ENCODE results near the gene MGAT5B. TPM values are rescaled to one million over a fixed set of nuclear protein-coding genes. Genes with fewer than 3 reads are reported as not detected.

MGAT5B gene
- total RNA-seq, 1 donor from 2014 or later = 7.4 TPM

DNA sequence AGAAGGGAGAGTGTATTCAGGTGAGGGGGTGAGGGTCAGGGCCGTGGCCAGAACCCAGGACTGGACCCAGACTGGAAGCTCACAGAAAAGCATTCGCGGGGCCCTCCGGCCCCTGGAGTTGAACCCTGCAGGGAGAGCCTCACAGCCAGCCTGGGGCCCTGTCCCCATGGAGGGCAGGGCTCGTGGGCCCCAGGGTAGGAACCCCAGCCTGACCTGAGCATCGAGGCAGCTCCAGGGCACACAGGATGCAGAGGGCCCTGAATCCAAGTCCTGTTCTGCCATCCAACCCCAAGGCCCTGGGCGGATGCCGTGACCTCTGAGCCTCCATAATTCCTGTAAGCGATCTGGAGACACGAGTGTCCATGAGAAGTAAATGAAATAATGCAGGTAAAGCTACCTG is 79.1 kb downstream of the MGAT5B start:
- H3K9me3 Mint-ChIP-seq = no peaks in the 10 kb centered on the region
- H3K36me3 Mint-ChIP-seq (ENCODE audit: low read depth) = no peaks in the 10 kb centered on the region
- no peak for TF ChIP-seq CTCF (IDR thresholded peaks at IDR 0.05)
- ATAC-seq (ENCODE audit: low read depth) = no peak
- intact Hi-C loops (cut with micrococcal nuclease) = no loop called here
- H3K4me3 Mint-ChIP-seq = no peak overlapping the region
- no peak for DNase-seq
- ChIA-PET CTCF (no interaction called here), POLR2A (no interaction called here)
- peaks cover 4% of the 10 kb centered on the region for H3K27me3 Mint-ChIP-seq
- no peak overlapping the region for H3K27ac Mint-ChIP-seq
- no peaks in the 10 kb centered on the region for H3K4me1 Mint-ChIP-seq

- Mint-ChIP-seq H3K4me1 (no peaks in the 10 kb centered on the region), H3K27me3 (peaks cover 4% of the 10 kb centered on the region), H3K36me3 (ENCODE audit: low read depth) (no peaks in the 10 kb centered on the region), H3K4me3 (no peak overlapping the region), H3K27ac (no peak overlapping the region), H3K9me3 (no peaks in the 10 kb centered on the region)
- ATAC-seq (ENCODE audit: low read depth) (no peak), DNase-seq (no peak)
- intact Hi-C loops (cut with micrococcal nuclease) = no loop called here
- no peak for TF ChIP-seq CTCF (IDR thresholded peaks at IDR 0.05)
- POLR2A ChIA-PET = interaction anchor here (0.7 kb wide), 1 partner anchor 22 kb away, joined by 3 read pairs; no protein-coding TSS in a partner anchor
- CTCF ChIA-PET = no interaction called here
Measured at GRCh38 chr17:76947771-76948170, 79.6 kb downstream of the MGAT5B start.

GRCh38 chr17:76948301-76948700 is 80.1 kb downstream of the MGAT5B start:
- H3K4me3 Mint-ChIP-seq = no peak overlapping the region
- no peak overlapping the region for H3K27ac Mint-ChIP-seq

DNA sequence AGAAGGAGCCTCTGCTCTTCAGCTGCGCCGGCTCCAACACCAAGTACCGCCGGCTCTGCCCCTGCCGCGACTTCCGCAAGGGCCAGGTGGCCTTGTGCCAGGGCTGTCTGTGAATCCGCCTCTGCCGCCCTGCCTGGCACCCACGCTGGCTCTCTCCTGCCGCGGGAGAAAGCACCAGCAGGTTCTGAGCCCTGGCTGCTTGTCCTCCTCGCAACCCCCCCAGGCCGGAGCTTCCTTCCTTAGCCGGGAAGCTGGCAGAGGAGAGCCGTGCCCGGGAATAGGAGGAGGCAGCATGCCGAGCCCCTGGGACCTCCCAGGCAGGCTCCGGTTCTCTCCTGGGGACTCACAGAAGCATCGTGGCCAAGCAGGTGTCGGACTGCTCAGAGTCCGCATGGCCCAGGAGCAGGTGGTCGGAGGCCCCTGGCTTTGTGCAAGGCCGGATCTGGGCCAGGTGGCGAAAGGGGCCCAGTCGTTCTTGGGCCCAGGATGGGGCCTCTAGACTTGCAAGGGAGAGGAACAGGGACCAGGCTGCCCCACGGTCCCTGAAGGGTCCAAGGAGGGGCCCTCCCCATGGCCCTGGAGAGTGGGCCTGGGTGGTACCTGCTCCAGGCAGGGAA is 80.6 kb downstream of the MGAT5B start:
- peaks cover 3% of the 10 kb centered on the region for H3K27me3 Mint-ChIP-seq
- CTCF ChIA-PET = no interaction called here
- ATAC-seq (ENCODE audit: low read depth) (no peak), DNase-seq (no peak)
- TF ChIP-seq CTCF (IDR thresholded peaks at IDR 0.05) = no peak
- intact Hi-C loops (cut with micrococcal nuclease) = no loop called here
- H3K36me3 Mint-ChIP-seq (ENCODE audit: low read depth) = no peaks in the 10 kb centered on the region
- no peak overlapping the region for H3K4me3 Mint-ChIP-seq
- POLR2A ChIA-PET = interaction anchor here (0.6 kb wide), 1 partner anchor 1280 kb away, joined by 3 read pairs; no protein-coding TSS in a partner anchor
- H3K27ac Mint-ChIP-seq = no peak overlapping the region
- no peaks in the 10 kb centered on the region for H3K9me3 Mint-ChIP-seq
- H3K4me1 Mint-ChIP-seq = no peaks in the 10 kb centered on the region

More at GRCh38 chr17:76948301-76948700, 80.1 kb downstream of the MGAT5B start:
- H3K9me3 Mint-ChIP-seq = no peaks in the 10 kb centered on the region
- intact Hi-C loops (cut with micrococcal nuclease) = no loop called here
- H3K27me3 Mint-ChIP-seq = peaks cover 4% of the 10 kb centered on the region
- DNase-seq (no peak), ATAC-seq (ENCODE audit: low read depth) (no peak)
- no peak for TF ChIP-seq CTCF (IDR thresholded peaks at IDR 0.05)
- no peaks in the 10 kb centered on the region for H3K36me3 Mint-ChIP-seq (ENCODE audit: low read depth)
- H3K4me1 Mint-ChIP-seq = no peaks in the 10 kb centered on the region
- ChIA-PET CTCF (no interaction called here), POLR2A (interaction anchor here (0.6 to 0.7 kb wide), 2 partner anchors 22 to 1280 kb away, joined by 3 read pairs; no protein-coding TSS in a partner anchor)

GRCh38 chr17:76949913-76950695 is 81.9 kb downstream of the MGAT5B start:
- H3K9me3 Mint-ChIP-seq = no peaks in the 10 kb centered on the region

More at GRCh38 chr17:76949913-76950695, 81.9 kb downstream of the MGAT5B start:
- no peak overlapping the region for H3K4me3 Mint-ChIP-seq
- H3K4me1 Mint-ChIP-seq = no peaks in the 10 kb centered on the region
- ChIA-PET CTCF (no interaction called here), POLR2A (interaction anchor here (0.7 kb wide), 1 partner anchor 22 kb away, joined by 5 read pairs; no protein-coding TSS in a partner anchor)
- no peak for DNase-seq
- intact Hi-C loops (cut with micrococcal nuclease) = no loop called here
- H3K27me3 Mint-ChIP-seq = no peaks in the 10 kb centered on the region
- H3K27ac Mint-ChIP-seq = no peak overlapping the region
- no peak for ATAC-seq (ENCODE audit: low read depth)
- no peak for TF ChIP-seq CTCF (IDR thresholded peaks at IDR 0.05)
- H3K36me3 Mint-ChIP-seq (ENCODE audit: low read depth) = no peaks in the 10 kb centered on the region

Measured in activated B cell treated with CpG ODN at 0.5 μM for 24 hours (primary cell).